Caco-2 (cell line): ENCODE measurements around the gene IDI2. TPM values are rescaled to one million over a fixed set of nuclear protein-coding genes. Genes with fewer than 3 reads are reported as not detected.

ENCODE experiments used
- BruUV-seq: library from RNA; stranded (reverse); fragments of 400-500 nt; replicated peaks from 2 replicates; lab custom pipeline; 2021; lab: Mats Ljungman, UMichigan
- CTCF ChIA-PET: fragments of 300-600 bp; sonication (Branson Sonifier 250); formaldehyde crosslinking; loops from one replicate; lab custom pipeline; 2022; ENCODE audit warnings: antibody characterized with exemption; lab: Charles Lee
- POLR2A ChIA-PET: fragments of 300-600 bp; sonication (Branson Sonifier 250); formaldehyde crosslinking; loops from one replicate; lab custom pipeline; 2022; ENCODE audit warnings: antibody characterized with exemption; lab: Charles Lee
- DNase-seq, 2 experiments: peaks; one replicate each; pipeline versions ENCODE4 v3.0.0 to v3.0.0-alpha.2; 2020 to 2022
- H3K27me3 ChIP-seq: replicated peaks from 2 replicates; pipeline ENCODE4 v1.6.0; 2011; ENCODE audit warnings: low read length; ENCODE audit not compliant: control insufficient read depth, insufficient read depth
- H3K36me3 ChIP-seq: 2 replicates; pipeline ENCODE4 v1.5.1; 2011; ENCODE audit warnings: low read length; ENCODE audit not compliant: control insufficient read depth, insufficient read depth
- H3K4me1 ChIP-seq: fragments of 250-450 bp; sonication (Bioruptor Pico); 2 replicates; pipeline ENCODE4 v1.5.1; 2020; ENCODE audit warnings: mild to moderate bottlenecking
- H3K4me3 ChIP-seq: 2 replicates; pipeline ENCODE4 v1.5.1; 2011; ENCODE audit warnings: low read depth, mild to moderate bottlenecking, control low read depth, low read length
- H3K9me3 ChIP-seq: fragments of 250-450 bp; sonication (Bioruptor Pico); 2 replicates; pipeline ENCODE4 v1.5.1; 2020; ENCODE audit warnings: mild to moderate bottlenecking, moderate library complexity
- H3K27ac Mint-ChIP-seq: one replicate; pipeline ENCODE4 v1.8.0; 2022; ENCODE audit warnings: mixed read lengths; ENCODE audit not compliant: unreplicated experiment
- H3K27me3 Mint-ChIP-seq: one replicate; pipeline ENCODE4 v1.8.0; 2022; ENCODE audit warnings: mixed read lengths; ENCODE audit not compliant: insufficient read depth, unreplicated experiment
- H3K36me3 Mint-ChIP-seq: one replicate; pipeline ENCODE4 v1.8.0; 2022; ENCODE audit warnings: mild to moderate bottlenecking, mixed read lengths; ENCODE audit not compliant: insufficient read depth, unreplicated experiment
- H3K4me1 Mint-ChIP-seq: one replicate; pipeline ENCODE4 v1.8.0; 2022; ENCODE audit warnings: low read depth, mixed read lengths; ENCODE audit not compliant: unreplicated experiment
- H3K4me3 Mint-ChIP-seq: one replicate; pipeline ENCODE4 v1.8.0; 2022; ENCODE audit warnings: mild to moderate bottlenecking, moderate library complexity, mixed read lengths; ENCODE audit not compliant: unreplicated experiment
- H3K9me3 Mint-ChIP-seq: one replicate; pipeline ENCODE4 v1.8.0; 2022; ENCODE audit warnings: mixed read lengths; ENCODE audit not compliant: unreplicated experiment
- CTCF ChIP-seq, 2 experiments: fragments of 200-600 bp in 1 of 2; IDR thresholded peaks; 1 replicate in 1 of 2; 2 replicates in 1 of 2; pipeline versions ENCODE4 v1.5.1 to v1.8.0; 2011 to 2022; ENCODE audit warnings: antibody characterized with exemption in 1 of 2, control low read depth in 1 of 2, inconsistent platforms in 1 of 2, low read depth in 1 of 2, low read length in 1 of 2, mild to moderate bottlenecking in 1 of 2, moderate library complexity in 1 of 2; ENCODE audit not compliant: insufficient read depth in 1 of 2, severe bottlenecking in 1 of 2, unreplicated experiment in 1 of 2
- intact Hi-C: fragments of 100-400 bp; cut with micrococcal nuclease; formaldehyde crosslinking; loops from one replicate; pipeline ENCODE4 v1.10.0; 2022; ENCODE audit not compliant: unreplicated experiment
- total RNA-seq: library from RNA; stranded (reverse); gene quantifications from 2 replicates; pipeline ENCODE4 v1.2.3, GENCODE V29; 2022

IDI2 gene
- total RNA-seq, 1 experiment from 2014 or later, result not detected

DNA sequence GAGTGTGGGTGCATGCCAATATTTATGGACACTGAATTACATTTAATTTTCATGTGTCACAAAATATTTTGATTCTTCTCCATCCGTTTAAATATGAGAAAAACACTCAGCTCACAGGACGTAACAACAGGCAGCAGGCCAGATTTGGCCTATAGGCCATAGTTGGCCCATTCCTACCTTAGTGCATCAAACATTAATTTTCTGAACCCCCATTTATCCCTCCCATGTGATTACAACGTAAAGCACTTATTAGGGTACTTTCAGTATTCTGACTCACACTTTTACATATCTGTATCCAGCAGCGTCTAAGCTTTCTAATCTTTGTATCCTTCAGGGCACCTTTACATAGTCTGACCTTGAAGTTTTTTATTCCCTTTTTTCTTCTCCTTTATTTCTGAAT, 19.3 kb upstream of the IDI2 start:
- no peak overlapping the region for H3K4me3 ChIP-seq
- no peaks in the 10 kb centered on the region for H3K9me3 ChIP-seq
- H3K4me1 ChIP-seq, result peaks cover 4% of the 10 kb centered on the region; the same call in 1 of the 2 replicates
- H3K27me3 ChIP-seq, result no peaks in the 10 kb centered on the region
- intact Hi-C loops, result no loop called here
- peak overlapping the region; percentile 40 for H3K4me3 Mint-ChIP-seq
- BruUV-seq, result TSS peak; percentile 8
- TF ChIP-seq CTCF (IDR thresholded peaks at IDR 0.05; ENCODE audit: insufficient read depth in 1 of 2, low read depth in 1 of 2, low read length in 1 of 2, severe bottlenecking in 1 of 2, unreplicated experiment in 1 of 2), result no peak
- no peaks in the 10 kb centered on the region for H3K9me3 Mint-ChIP-seq
- peak overlapping the region; percentile 30 for H3K27ac Mint-ChIP-seq
- CTCF ChIA-PET, result no interaction called here
- peaks cover 89% of the 10 kb centered on the region for H3K36me3 Mint-ChIP-seq
- no peaks in the 10 kb centered on the region for H3K27me3 Mint-ChIP-seq
- peaks cover 36% of the 10 kb centered on the region for H3K4me1 Mint-ChIP-seq
- DNase-seq, result no peak
- POLR2A ChIA-PET, result no interaction called here
- H3K36me3 ChIP-seq, result peaks cover 4% of the 10 kb centered on the region; the same call in 1 of the 2 replicates

DNA sequence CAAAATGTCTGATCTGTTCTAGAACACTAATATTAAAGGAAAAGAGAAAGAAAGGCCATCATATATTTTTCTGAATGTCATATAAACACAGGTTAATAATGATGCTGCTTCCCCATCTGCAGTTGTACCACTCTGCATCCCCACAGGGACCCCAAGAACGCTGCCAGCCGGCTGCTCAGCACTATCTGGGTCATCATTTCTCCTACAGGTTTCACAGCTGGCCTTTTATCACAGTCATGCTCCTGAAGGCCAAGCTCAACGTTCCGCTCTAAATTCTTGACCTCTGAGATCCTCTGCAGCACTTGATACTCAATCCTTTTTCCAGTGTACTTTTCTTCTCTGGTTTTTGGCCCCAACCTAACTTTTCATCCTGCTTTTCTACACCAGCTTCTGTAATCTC, 18.5 kb upstream of the IDI2 start:
- Mint-ChIP-seq H3K36me3 (peaks cover 82% of the 10 kb centered on the region), H3K9me3 (no peaks in the 10 kb centered on the region), H3K4me3 (no peak overlapping the region), H3K4me1 (peaks cover 37% of the 10 kb centered on the region), H3K27ac (no peak overlapping the region), H3K27me3 (no peaks in the 10 kb centered on the region)
- H3K27me3 ChIP-seq, result no peaks in the 10 kb centered on the region
- H3K9me3 ChIP-seq, result no peaks in the 10 kb centered on the region
- CTCF ChIA-PET, result no interaction called here
- no peak for DNase-seq
- TF ChIP-seq CTCF (IDR thresholded peaks at IDR 0.05; ENCODE audit: insufficient read depth in 1 of 2, low read depth in 1 of 2, low read length in 1 of 2, severe bottlenecking in 1 of 2, unreplicated experiment in 1 of 2), result no peak
- BruUV-seq, result no TSS peak
- peaks cover 4% of the 10 kb centered on the region; the same call in 1 of the 2 replicates for H3K36me3 ChIP-seq
- no peak overlapping the region for H3K4me3 ChIP-seq
- peaks cover 9% of the 10 kb centered on the region for H3K4me1 ChIP-seq
- POLR2A ChIA-PET, result interaction anchor here (0.5 to 1.3 kb wide), 2 partner anchors 31 to 57 kb away, joined by 3 to 5 read pairs; partner anchors contain the start of gene GTPBP4
- intact Hi-C loops, result no loop called here

DNA sequence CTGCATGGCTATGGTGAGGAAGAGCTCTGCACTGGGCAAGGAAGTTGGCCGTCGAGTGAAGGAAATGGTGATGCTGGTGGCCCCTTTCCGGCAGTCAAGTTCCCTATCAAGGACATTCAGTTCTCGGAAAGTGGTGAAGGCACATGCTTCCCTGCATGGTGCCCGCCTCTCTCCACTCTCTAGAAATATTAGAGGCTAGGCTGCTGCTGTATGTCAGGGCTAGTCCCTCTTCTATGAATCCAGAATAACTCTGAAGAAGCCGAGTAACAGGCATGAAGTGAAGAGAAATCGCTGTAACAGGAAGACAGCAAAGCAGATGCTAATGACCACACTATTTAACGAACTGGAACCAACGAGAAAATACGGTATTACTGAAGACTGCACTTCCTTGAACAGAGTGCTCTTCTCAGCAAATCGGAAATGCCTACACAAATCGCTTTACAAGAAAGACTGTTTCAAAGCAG, 17.9 kb upstream of the IDI2 start:
- no peak overlapping the region for H3K4me3 Mint-ChIP-seq
- H3K9me3 Mint-ChIP-seq, result no peaks in the 10 kb centered on the region
- H3K27me3 Mint-ChIP-seq, result no peaks in the 10 kb centered on the region
- no peak overlapping the region for H3K4me3 ChIP-seq
- ChIA-PET CTCF (no interaction called here), POLR2A (interaction anchor here (0.5 to 1.3 kb wide), 4 partner anchors 17 to 175 kb away, joined by 3 to 6 read pairs (median 4); partner anchors contain the start of gene GTPBP4)
- no peak for TF ChIP-seq CTCF (IDR thresholded peaks at IDR 0.05; ENCODE audit: insufficient read depth in 1 of 2, low read depth in 1 of 2, low read length in 1 of 2, severe bottlenecking in 1 of 2, unreplicated experiment in 1 of 2)
- peaks cover 4% of the 10 kb centered on the region for H3K36me3 ChIP-seq
- intact Hi-C loops, result no loop called here
- peaks cover 37% of the 10 kb centered on the region for H3K4me1 Mint-ChIP-seq
- peaks cover 78% of the 10 kb centered on the region for H3K36me3 Mint-ChIP-seq
- no TSS peak for BruUV-seq
- no peaks in the 10 kb centered on the region for H3K9me3 ChIP-seq
- DNase-seq, result no peak
- H3K27me3 ChIP-seq, result no peaks in the 10 kb centered on the region
- no peak overlapping the region for H3K27ac Mint-ChIP-seq
- H3K4me1 ChIP-seq, result peaks cover 9% of the 10 kb centered on the region
